Sigmoid colon (tissue), 7 donors: ENCODE results near the gene AMOTL2. TPM values are rescaled to one million over a fixed set of nuclear protein-coding genes. Genes with fewer than 3 reads are reported as not detected.

ENCODE experiments used
- DNase-seq: peaks from one replicate; pipeline ENCODE4 v3.0.0-alpha.2; 2019
- H3K27ac ChIP-seq, 4 donors: fragments of 200-600 bp; sonication (generic); one replicate each; pipeline ENCODE4 v1.5.1; 2016 to 2019; ENCODE audit warnings: mild to moderate bottlenecking in 1 of 4
- H3K27me3 ChIP-seq, 3 donors: fragments of 200-600 bp; sonication (generic); one replicate each; pipeline ENCODE4 v1.5.1; 2019; ENCODE audit warnings: mild to moderate bottlenecking in 1 of 3
- H3K36me3 ChIP-seq, 4 donors: fragments of 200-600 bp; sonication (generic); one replicate each; pipeline ENCODE4 v1.5.1; 2016 to 2019
- H3K4me1 ChIP-seq, 4 donors: fragments of 200-600 bp; sonication (generic); one replicate each; pipeline ENCODE4 v1.5.1; 2017 to 2019
- H3K4me3 ChIP-seq, 4 donors: fragments of 200-600 bp; sonication (generic); one replicate each; pipeline ENCODE4 v1.5.1; 2017 to 2019; ENCODE audit warnings: mild to moderate bottlenecking in 2 of 4, moderate library complexity in 1 of 4
- H3K9me3 ChIP-seq, 4 donors: fragments of 200-600 bp in 3 of 4; sonication (generic) in 3 of 4; one replicate each; pipeline versions ENCODE4 v1.5.1 to v1.6.1; 2013 to 2019
- CTCF ChIP-seq, 4 experiments: fragments of 450-650 bp in 3 of 4; fragments of 200-600 bp in 1 of 4; IDR thresholded peaks; one replicate each; pipeline ENCODE4 v1.5.1; 2016 to 2019; ENCODE audit warnings: antibody characterized with exemption in 4 of 4, mild to moderate bottlenecking in 3 of 4, moderate library complexity in 2 of 4
- EP300 ChIP-seq, 4 donors: sonication (generic); formaldehyde crosslinking; IDR thresholded peaks; one replicate each; pipeline ENCODE4 v1.6.1; 2017; ENCODE audit warnings: antibody characterized with exemption in 4 of 4
- POLR2A ChIP-seq, 2 donors: fragments of 450-650 bp; IDR thresholded peaks; one replicate each; pipeline ENCODE4 v1.6.1; 2016; ENCODE audit warnings: antibody characterized with exemption in 2 of 2, mild to moderate bottlenecking in 2 of 2, moderate library complexity in 2 of 2
- POLR2AphosphoS5 ChIP-seq, 4 donors: sonication (generic); formaldehyde crosslinking; IDR thresholded peaks; one replicate each; pipeline ENCODE4 v1.6.1; 2017; ENCODE audit warnings: antibody characterized with exemption in 4 of 4
- WGBS, 2 donors: extraction: QIAGEN DNeasy Blood & Tissue Kit; methylation state at CpG; one replicate each; pipeline ENCODE4 v1.1.7; 2013; 5-methylcytosine and 5-hydroxymethylcytosine counted together
- intact Hi-C: fragments of 100-400 bp; cut with DNase I; formaldehyde crosslinking; loops from one replicate; pipeline ENCODE4 v1.15.1; 2023
- polyA plus RNA-seq, 3 donors: library from polyadenylated mRNA; stranded (reverse); fragments of 200-250 nt; gene quantifications; one replicate each; pipeline ENCODE4 v1.2.3, GENCODE V29; 2013
- small RNA-seq, 3 donors: library from RNA; depleted of rRNA; stranded (forward); fragments of <200 nt; gene quantifications; one replicate each; pipeline ENCODE3, GENCODE V24; 2016
- total RNA-seq, 4 donors: library from RNA; depleted of rRNA; stranded (reverse); fragments of >200 nt; gene quantifications; one replicate each; pipeline ENCODE4 v1.1.0, GENCODE V29; 2016
- donor health status: healthy with polysubstance abuse.
- donor health status: Bipolar disorder and iron deficiency.
- donor health status: healthy.

The AMOTL2 gene
- total and polyA plus RNA-seq, 7 donors = 1.6 to 112 (median 43.5) TPM

GRCh38 chr3:134307425-134307824 lies 66.8 kb downstream of the AMOTL2 start:
- Histone ChIP-seq H3K27me3 (no peaks in the 10 kb centered on the region), H3K27ac (no peak overlapping the region), H3K4me1 (peaks cover 0 to 40% (median 23%) of the 10 kb centered on the region in 4 donors), H3K9me3 (no peaks in the 10 kb centered on the region), H3K4me3 (no peak overlapping the region), H3K36me3 (no peaks in the 10 kb centered on the region)
- WGBS, 2 donors = 51 to 55% methylated on average over 2 of the region's 2 CpGs
- TF ChIP-seq CTCF (IDR thresholded peaks at IDR 0.05) = no peak
- TF ChIP-seq EP300 (IDR thresholded peaks at IDR 0.05) = no peak
- no peak for DNase-seq
- intact Hi-C loops = no loop called here

- Histone ChIP-seq H3K27me3 (no peaks in the 10 kb centered on the region), H3K9me3 (no peaks in the 10 kb centered on the region), H3K36me3 (no peaks in the 10 kb centered on the region), H3K27ac (no peak overlapping the region), H3K4me1 (peaks cover 0 to 29% (median 12%) of the 10 kb centered on the region in 4 donors), H3K4me3 (no peak overlapping the region)
- intact Hi-C loops = no loop called here
- 78 to 85% methylated on average over 7 of the region's 7 CpGs for whole genome bisulfite sequencing, 2 donors
- TF ChIP-seq POLR2AphosphoS5 (IDR thresholded peaks at IDR 0.05) (no peak), POLR2A (IDR thresholded peaks at IDR 0.05) (no peak), EP300 (IDR thresholded peaks at IDR 0.05) (no peak), CTCF (IDR thresholded peaks at IDR 0.05) (no peak)
- peak; percentile 84 for DNase-seq
These were observed 67.9 kb downstream of the AMOTL2 start for GRCh38 chr3:134306320-134306719.

Small RNA genes lying within 50 kb of the gene (small RNA-seq; reads per million reads assigned to genes)
- gene HMGN1P9 (0 reads per million in 3 donors), gene MIR6827 (0 reads per million in 3 donors)

Other genes with a start within 250 kb of the AMOTL2 start
- 100 to 1,000 TPM in 2 of 4 donors, 10 to 100 TPM in 2; 92.2 to 148 (median 102) TPM for gene RYK, start 123.6 kb downstream of the AMOTL2 start, total RNA-seq
- gene RYK, start 123.6 kb downstream of the AMOTL2 start, polyA plus RNA-seq = 10 to 100 TPM; 12.7 to 23.1 (median 21.0) TPM
- gene ANAPC13, start 111.5 kb upstream of the AMOTL2 start, total RNA-seq = 10 to 100 TPM; 46.7 to 78.1 (median 61.1) TPM
- 10 to 100 TPM; 50.8 to 88.9 (median 56.9) TPM for gene ANAPC13, start 111.5 kb upstream of the AMOTL2 start, polyA plus RNA-seq
- gene CEP63, start 111.6 kb upstream of the AMOTL2 start, total RNA-seq = 10 to 100 TPM; 22.5 to 33.5 (median 25.6) TPM
- gene CEP63, start 111.6 kb upstream of the AMOTL2 start, polyA plus RNA-seq = 10 to 100 TPM; 16.6 to 18.6 (median 17.8) TPM